UCSD-AML1 (cell line): Measurements from ENCODE around the gene OR1I1.

Source experiments
- DNase-seq: peaks from one replicate; lab custom pipeline; 2025; ENCODE audit not compliant: unreplicated experiment; lab: John Stamatoyannopoulos, UW

The OR1I1 gene

DNA sequence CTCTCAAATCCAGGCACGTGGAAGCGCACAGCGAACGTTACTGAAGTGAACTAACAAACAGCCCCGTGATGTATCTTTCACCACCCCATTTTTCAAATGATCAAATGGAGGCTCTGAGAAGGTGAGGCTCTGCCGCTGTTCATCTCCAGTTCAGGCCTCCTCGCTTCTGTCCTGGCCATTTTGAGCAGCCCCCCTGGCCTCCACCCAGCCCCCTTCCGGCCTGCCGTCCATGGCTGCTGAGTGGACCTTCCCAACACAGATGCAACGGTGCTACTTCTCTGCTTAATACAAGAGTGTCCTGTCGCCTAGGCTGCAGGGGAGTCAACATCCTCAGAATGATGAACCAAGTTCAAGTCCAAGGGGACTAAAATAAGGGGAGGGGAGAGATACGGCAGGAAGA, 34.8 kb downstream of the OR1I1 start:
- DNase-seq = no peak

DNA sequence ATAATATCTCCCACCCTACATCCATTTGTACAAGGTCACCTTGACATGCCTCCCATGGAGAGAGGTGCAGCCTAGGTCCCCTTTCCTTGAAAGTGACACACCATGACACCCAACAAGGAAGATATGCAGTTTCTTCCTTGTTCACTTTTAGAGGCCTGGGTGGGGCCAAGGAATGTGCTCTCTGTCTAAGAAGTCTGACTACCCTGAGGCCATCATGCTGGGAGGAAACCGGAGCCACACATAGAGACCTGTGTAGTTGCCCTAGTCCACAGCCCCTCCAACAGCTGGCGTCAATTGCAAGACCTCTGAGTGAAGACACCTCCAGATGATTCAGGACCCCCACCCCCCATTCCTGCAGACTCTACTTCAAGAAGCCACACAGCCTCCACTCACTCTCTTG, 36.2 kb downstream of the OR1I1 start:
- no peak for DNase-seq

DNA sequence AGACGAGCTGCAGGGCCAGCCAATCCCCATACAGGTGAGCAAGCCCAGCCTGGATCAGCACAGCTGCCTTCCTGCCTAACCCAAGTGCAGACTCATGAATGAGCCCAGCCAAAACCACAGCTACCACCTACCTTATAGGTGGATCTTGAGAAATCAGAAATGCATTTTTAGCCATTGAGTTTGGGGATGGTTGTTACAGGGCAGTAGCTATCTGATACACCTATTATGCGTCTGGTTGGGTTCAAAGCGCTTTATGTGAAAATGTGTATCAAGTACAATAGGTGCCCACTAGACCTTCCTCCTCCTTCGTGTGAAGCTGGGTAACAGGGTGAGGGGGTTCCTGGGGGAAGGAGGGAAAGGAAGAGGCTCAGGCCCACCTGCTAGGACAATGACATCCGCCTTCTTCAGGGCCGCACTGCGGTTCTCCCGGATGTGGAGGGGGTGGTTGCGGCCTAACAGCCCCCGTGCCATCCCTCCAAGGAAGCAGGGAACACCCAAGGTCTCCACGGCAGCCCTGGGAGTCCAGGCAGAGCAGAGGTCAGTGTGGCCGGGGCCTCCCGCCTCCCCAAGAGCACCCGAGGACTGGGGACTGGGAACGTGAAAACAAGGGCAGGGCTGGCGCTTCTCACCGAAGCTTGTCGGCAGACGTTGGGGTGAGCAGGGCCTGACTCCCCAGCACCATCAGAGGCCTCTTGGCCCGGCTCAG, 36.9 kb downstream of the OR1I1 start:
- DNase-seq = no peak

DNA sequence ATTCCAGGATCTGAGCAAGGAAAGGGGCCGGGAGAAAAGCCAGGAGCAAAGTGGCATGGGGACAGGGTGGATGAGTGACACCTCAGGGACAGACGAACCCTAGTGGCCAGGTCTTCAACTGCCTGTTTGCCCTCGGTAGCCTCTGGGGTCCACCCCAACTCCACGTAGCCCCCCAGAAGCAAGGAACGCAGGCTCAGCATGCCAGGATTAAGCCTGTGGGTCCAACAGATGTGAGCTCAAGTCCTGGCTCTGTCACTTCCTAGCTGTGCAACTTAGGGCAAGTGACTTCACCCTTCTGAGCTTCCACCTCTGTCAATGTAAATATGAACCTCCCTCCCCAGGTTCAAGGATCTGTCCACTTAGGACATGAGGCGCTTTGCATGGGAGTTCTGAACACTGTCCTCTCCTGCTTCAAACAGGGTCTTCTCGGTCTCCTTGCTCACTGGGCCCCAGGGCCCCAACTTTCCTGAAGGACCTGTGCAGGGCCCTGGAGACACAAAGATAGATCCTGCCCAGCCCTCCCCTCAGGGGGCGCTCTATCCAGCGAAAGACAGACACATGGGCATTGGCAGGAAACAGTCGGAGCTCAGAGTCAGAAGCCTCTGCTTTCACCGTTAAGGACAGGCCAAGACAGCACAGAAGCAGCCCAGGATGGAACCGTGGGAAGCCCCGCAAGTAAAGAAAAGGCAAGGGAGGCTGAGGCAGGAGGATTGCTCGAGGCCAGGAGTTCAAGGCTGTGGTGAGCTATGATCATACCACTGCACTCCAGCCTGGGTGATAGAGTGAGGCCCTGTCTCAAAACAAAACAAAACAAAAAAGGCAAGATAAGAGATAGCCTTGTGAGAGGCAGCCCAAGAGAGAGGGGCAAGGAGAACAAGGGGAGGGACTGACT, 38.4 kb downstream of the OR1I1 start:
- no peak for DNase-seq

DNA sequence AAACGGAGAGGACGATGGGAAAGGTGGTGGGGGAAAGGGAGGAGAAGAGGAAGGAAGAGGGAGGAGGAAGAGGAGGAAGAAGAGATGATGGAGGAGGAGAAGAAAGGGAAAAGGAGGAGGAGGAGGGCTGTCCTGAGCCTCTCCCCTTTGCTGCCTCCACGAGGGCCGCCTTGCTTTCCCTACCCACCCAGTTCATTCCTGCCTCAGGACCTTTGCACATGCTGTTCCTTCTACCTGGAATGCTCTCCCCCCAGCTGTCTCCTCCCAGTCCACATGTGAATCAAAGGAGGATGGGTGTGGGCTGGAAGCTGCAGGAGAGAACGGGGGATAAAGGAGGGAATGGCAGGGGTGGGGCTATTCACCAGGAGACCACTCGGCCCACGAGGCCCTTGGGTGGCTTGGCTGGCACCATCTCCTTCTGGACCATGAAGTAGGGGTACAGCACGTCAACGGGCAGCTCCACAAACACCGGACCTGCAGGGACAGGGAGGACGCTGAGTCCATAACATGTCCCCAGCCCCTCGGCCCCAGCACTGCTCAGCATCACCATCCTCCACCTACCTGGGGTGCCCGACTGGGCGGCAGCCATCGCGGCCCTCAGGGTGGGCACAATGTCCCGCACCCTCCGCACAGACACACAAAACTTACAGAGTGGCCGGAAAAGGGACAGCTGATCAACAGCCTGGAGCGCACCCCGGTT, 40.5 kb downstream of the OR1I1 start:
- no peak for DNase-seq

DNA sequence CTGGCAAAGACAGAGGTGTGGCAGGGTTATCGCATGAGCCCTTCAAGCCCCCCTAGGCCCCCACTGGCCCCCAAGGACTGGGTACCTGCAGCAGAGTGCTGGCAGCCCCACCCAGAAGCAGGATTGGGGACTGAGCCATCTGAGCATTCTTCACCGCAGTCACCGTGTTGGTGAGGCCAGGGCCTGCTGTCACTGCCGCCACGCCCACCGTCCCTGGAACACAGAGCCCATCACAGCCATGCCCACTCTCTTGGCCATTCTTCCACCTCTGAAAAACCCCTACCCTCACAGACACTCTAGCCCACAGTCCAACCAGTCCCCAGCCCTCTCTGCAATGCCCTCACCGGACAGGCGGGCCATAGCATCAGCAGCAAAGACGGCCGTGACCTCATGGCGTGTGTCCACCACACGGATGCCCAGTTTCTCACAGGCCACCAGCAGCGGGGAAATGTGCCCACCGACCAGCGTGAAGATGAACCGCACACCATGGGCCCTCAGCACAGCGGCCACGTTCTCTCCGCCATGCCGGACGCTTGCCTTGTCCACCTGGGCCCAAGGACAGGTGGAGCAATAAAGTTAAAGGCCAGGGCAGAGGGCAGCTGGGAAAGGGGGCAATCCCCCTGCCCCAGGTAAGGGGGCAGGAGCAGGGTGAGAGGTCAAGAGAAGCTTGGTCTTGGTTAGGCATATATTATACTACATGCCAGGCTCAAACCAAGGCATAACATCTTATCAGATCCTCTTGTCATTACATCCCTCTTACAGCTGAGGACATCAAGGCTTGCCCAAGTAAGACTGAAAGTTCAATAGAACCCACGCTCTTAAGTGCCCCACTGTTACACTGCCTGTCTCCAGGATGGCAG, 41.2 kb downstream of the OR1I1 start:
- DNase-seq = no peak

DNA sequence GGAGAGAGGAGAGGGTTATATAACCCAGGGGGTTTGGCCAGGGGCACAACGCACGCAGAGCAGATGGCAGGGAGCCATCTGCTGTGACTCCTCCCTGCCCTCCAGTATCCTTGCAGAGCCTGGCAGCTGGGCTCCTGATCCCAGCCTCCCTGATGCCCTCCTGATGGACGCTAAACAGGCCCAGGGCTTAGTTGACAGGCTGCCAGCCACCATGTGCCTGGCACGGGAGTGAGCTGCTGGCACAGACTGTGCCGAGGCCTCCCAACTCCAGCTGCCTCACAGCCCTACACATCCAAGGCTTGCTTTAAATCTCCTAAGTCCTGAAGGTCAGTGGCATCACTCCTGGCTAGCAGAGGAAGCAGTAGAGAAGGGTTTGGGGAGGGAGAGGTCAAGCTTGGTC, 41.9 kb downstream of the OR1I1 start:
- no peak for DNase-seq

DNA sequence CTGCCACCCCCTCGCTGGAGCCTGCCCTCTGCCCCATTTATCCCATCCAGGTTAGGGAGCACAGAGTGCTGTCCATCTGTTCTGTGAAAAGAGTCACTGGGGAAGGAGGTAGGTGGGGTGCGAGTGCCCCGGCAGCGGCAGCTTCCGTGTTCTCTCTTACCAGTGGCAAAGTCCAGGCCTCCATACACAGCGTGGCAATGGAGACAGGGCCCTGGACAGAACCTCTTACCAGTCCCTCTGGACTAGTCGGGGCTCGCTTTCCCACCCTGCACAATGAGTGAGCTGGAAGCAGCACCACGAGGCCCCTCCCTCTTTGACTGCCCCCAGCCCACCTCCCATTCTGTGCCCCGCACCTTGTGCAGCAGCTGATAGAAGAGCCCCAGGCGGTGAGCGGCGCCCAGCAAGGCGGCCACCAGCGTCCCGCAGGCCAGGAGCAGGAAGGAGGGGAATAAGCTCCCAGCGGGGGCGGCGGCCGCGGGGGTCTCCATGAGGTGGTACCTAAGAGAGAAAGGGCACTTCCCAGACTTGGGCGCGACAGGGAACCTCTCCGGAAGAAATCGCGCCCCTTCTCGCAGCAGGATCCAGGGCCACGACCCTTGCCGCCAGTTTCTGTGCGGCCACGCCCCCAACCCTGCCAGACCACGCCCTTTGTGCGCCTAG, 42.7 kb downstream of the OR1I1 start:
- DNase-seq = no peak

DNA sequence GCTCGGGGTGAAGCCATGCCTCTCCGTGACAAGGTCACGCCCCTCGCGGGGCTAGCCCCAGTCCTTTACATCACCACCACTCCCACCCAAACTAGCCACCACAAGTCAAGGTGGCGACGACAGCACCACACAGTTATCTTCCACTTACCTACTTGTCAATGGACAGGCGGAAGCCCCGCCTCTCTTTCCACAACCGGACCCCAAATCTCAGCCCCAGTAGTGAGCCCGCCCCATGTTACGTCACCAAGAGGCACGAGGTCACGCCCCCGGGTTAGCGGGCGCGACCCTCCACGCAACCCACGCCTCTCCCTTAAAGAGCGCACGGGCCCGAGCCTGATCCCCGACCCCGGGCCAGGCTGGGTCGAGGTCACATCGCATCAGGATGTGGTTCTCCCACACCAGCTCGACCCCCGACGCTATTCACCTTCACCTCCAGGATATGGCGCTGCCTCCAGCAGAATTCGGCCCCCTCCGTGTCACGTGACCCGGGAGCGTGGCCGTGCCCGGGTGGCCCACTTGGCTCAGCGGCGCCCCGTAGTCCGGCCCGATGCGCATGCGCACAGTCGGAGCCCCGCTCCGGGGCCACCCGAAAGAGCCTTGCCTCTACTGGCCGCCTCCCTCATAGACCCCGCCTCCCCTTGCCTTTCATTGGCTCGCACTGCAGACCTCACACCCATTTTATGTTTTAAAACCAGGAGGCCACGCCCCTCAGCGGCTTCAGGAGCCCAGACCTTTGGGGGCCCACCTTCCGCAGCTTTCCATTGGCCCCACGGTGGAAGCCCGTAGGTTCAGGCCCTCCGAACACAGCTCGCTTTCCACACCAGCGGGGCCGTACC, 43.4 kb downstream of the OR1I1 start:
- peak; percentile 99 for DNase-seq

DNA sequence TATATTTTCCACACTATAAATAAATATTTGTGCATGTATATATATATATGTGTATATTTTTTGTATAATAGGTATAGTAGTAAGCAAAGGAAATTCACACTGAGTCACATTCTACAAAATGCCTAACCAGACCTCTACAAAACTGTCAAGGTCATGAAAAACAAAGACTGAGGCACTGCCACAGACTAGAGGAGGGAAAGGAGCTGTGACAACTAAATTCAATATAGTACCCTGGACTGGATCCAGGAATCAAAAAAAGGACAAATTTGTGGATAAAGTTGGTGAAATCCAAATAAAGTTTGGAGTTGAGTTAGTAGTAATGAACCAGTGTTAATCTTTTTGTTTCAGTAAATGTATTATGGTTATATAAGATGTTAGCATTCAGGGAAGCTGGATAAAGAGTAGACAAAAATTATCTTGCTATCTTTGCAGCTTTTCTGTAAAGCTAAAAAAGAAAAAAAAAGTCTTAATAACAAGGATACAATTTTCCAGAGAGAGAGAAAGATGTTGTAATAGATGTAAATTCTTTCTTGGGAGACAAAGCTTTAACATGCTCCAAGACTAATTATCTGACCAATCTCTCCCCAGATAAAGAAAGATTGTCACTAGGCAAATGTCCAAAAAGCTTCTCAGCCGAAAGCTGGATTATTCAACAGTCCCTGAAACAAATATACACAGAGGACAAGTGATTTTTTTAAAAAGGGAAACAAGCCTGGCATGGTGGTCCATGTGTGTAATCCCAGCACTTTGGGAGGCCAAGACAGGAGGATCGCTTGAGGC, 44.3 kb downstream of the OR1I1 start:
- DNase-seq = no peak

DNA sequence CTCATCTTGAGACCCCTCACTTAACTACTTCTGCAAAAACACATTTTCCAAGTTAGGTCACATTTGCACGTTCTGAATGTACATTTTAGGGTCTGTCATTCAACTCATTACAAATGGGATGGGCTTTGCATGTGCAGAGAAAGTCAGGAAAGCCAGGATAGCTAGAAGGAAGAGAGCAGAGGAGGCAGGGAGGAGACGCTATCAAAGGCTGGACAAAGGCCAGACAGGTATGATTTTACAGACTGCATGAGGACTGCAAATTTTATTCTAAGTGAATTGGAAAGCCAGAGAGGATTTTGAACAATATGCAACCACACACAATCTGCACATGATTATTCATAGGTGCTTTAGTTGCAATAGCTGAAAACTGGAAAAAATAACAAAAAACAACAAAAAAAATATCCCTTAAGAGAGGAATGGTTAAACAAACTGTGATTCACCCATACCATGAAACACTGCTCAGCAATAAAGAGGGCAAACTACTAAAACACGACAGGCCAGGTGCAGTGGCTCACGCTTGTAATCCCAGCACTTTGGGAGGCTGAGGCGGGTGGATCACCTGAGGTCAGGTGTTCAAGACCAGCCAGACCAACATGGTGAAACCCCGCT, 46.3 kb downstream of the OR1I1 start:
- no peak for DNase-seq

DNA sequence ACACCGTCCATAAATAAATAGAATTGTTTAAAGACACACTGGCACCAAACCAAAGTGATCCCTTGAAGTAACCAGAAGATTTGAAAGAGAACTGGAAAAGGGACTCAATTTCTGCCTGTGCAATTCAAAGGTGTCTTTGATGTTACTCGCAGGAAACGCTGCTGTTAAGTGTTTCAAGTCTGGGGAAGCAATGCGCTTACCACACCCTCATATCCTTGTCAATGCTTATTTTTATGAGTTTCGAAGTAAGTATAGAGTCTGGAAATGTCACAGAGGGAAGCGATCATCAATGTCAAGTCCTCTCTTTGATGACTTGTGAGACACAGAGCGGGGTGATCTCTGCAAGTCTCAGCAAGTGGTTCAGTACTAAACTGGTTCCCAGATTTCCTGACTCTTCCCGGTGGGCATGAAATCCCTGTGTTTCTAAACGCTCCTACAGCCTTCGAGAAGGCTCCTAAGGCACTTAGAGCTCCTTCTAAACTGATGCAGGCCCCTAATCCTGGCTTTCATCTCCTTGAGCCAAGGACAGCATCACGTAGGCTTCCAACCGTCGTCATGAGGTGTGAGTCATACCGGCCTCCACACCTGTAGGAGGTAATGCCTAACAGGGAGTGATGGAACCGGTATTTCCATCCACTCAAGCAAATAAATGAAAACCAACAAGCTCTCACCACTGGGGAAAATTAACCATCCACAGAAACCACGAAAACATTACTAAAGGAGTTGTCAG, 48.0 kb downstream of the OR1I1 start:
- DNase-seq = no peak

DNA sequence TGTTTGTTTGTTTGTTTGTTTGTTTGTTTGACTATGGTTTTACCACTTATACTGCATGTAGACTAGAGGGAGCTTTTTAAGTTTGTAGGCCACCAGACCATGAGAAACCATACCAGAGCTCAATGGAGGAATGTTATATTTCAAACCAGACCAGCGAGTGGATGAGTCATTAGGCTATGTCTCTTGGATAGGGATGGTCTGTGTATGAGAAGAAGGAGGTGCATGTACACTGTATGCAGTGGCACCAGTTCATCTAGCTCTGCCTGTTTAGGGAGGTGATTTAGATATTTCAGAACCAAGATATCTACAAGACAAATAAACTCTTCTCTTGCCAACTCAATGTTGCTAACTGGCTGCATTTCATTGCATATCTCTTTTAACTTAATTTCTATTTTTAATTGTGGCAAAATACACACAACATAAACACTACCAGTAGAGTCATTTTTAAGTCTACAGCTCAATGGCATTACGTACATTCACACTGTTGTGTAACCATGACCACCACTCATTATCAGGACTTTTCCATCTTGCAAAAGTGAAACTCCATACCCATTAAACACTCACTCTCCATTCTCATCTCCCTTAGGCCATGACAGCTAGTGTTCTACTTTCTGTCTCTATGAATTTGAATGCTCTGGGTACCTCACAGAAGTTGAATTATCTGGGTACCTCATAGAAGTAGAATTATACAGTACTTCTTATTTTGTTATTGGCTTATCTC, 54.4 kb downstream of the OR1I1 start:
- DNase-seq = no peak

DNA sequence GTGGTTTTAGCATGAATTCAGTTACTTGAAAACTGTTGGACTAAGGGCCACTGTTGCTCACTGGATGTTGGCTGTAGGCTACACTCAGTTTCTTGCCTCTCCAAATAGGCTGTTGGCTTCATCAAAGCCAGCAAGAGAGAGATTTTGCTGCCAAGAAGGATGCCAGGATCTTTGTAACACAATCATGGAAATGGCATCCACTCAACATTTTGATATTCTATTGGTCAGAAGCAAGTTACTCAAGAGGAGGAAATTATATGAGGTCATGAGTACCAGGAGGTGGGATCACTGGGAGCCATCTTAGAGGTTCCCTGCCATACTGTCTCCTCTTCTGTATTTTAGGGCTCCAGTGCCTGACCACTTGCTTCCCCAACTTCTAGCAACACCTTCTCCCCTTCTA, 55.8 kb downstream of the OR1I1 start:
- DNase-seq = no peak

DNA sequence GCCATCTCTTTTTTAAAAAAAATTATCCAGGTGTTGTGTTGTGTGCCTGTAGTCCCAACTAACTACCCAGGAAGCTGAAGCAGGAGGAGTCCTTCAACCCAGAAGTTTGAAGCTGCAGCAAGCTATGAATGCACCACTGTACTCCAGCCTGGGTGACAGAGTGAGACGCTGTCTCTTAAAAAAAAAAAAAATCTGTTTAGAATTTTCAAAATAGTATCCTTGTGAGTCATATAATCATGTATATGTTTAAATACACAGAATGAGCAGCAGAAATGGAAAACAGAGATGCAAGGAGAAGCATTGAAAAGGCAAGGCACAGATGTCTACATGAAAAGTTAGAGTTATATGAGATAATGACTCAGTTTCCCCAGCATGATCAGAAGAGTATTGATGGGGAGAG, 56.4 kb downstream of the OR1I1 start:
- no peak for DNase-seq

DNA sequence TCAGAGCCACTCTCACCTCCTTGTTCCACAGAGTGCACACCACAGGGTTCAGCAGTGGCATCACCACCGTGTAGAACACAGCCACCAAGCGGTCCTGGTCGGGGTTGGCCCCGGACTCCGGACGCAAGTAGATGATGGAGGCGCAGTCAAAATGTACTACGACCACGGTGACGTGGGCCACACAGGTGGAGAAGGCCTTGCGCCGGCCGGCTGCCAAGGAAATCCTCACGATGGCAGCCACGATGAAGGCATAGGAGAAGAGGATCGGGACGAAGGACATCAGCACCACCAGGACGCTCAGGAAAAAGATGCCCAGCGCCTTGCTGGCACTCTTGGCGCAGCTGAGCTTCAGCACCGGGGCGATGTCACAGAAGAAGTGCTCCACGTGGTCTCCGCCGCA, 59.1 kb downstream of the OR1I1 start:
- DNase-seq = no peak

DNA sequence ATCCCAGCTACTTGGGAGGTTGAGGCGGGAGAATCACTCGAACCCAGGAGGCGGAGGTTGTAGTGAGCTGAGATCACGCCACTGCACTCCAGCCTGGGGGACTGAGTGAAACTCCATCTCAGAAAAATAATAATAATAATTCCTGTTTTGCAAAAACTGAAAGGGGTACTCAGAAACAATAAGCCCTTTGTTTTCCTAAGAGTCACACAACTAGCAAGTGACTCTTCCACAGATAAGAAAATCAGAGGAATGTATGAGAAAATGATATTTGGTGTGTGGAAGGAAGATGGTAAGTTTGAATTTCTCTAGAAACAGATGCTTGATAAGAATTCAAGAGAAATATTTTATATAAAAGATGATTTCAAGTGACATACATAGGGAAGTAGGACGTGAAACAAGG, 60.3 kb downstream of the OR1I1 start:
- no peak for DNase-seq
